GM19328 (cell line): ENCODE data around the gene AIFM3.
"Not testable (repeated sequence)": the region's sequence is repeated elsewhere in the genome, so short reads cannot be mapped to it uniquely, and the experiment has no call there.

ENCODE experiments used
- ATAC-seq: cut with Tn5 transposase; IDR thresholded peaks from one replicate; pipeline ENCODE4 v1.9.1; 2021; ENCODE audit warnings: mild to moderate bottlenecking, moderate library complexity; ENCODE audit not compliant: unreplicated experiment

AIFM3 gene, protein sequence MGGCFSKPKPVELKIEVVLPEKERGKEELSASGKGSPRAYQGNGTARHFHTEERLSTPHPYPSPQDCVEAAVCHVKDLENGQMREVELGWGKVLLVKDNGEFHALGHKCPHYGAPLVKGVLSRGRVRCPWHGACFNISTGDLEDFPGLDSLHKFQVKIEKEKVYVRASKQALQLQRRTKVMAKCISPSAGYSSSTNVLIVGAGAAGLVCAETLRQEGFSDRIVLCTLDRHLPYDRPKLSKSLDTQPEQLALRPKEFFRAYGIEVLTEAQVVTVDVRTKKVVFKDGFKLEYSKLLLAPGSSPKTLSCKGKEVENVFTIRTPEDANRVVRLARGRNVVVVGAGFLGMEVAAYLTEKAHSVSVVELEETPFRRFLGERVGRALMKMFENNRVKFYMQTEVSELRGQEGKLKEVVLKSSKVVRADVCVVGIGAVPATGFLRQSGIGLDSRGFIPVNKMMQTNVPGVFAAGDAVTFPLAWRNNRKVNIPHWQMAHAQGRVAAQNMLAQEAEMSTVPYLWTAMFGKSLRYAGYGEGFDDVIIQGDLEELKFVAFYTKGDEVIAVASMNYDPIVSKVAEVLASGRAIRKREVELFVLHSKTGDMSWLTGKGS

DNA sequence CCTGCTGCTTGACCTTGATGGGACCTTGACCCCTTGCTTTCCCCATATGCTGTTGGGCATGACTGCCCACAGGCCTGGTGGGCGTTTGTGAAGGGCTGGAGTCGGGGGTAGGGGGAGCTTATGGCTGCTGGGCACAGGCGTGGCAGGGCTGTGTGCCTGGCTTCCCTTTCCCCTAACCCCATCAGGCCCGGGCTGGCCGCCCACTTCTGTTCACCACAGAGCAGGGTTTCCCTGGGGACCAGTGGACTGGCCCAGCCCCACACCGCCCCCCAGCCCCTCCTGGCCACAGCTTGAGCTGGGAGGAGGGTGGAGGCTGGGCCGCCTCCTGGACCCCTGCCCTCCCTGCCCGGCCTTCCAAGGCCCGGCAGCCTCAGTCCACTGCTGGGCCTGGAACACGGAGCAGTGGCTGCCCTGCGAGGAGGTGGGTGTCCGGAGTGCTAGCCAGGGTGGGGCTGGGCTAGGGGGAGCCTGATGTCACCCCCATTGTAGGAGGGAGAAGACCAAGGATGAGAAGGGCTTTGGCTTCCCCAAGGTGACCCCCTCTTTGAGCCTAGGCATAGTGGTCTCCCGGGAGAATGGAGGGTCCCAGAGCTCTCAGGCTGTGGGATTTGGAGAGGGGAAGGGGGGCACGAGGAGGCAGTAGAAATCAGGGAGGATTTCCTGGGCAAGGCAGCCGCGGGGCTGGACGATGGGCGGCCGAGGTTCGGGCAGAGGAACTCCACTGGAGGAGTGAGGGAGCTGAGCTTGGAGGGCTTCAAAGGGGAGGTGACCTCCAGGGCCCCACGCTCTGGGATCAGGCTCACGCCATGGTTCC lies at the start of gene AIFM3:
TSS of gene AIFM3 (plus strand) at position 373 of the 814 bp plus-strand sequence. CDS start 690 bp downstream, outside the sequence.
- no peak for ATAC-seq

DNA sequence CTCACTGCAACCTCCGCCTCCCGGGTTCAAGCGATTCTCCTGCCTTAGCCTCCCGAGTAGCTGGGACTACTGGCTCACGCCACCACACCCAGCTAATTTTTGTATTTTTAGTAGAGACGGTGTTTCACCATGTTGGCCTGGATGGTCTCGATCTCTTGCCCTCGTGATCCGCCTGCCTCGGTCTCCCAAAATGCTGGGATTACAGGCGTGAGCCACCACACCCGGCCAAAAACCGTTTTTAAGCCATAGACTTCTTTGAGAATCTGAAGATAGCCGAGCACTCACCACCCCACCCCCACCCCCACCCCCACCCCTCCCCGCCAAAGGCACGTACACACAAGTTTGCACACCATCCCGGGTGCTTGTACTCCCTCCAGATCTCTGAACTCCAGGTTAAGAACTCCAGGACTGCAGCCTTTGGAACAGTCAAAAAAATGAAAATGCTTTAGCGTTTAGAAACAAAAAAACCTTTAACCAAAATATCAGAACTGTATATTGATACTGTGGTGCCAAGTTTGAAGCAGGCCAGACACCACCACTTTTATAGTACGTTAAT lies 48.3 kb upstream of the AIFM3 start:
- no peak for ATAC-seq

DNA sequence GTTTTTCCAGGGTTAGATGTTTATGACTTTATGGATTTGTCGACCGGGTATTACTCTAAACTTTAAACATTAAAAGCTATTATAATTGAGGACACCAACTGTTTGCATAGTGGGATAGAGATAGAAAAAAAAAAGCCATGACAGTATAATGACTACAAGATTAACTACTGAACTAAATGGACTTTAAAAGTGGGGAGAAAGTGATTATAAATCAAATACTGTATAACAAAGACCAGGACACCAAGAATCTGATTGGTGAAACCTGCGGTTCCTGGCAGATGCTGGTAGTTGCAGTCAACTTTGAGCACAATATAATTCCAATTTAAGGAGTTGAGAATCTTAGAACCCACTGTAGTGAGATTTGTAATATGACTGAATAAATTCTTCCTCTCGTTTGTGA lies 47.3 kb upstream of the AIFM3 start:
- ATAC-seq = no peak

DNA sequence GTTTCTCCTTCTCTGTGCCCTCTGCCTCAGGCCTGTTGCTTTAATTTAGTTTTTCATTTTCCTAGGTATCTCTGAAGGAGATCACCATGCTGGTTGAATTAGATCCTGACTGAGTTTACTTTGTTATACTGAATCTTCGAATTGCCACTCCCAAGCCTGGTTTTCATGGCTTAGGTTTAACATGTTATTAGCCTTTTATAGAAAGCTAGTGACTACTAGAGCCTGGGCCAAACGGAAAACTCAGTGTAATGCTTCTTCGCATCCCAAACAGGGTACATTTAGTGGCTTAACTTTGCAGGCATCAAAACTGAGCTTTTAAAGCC lies 46.2 kb upstream of the AIFM3 start:
- no peak for ATAC-seq

DNA sequence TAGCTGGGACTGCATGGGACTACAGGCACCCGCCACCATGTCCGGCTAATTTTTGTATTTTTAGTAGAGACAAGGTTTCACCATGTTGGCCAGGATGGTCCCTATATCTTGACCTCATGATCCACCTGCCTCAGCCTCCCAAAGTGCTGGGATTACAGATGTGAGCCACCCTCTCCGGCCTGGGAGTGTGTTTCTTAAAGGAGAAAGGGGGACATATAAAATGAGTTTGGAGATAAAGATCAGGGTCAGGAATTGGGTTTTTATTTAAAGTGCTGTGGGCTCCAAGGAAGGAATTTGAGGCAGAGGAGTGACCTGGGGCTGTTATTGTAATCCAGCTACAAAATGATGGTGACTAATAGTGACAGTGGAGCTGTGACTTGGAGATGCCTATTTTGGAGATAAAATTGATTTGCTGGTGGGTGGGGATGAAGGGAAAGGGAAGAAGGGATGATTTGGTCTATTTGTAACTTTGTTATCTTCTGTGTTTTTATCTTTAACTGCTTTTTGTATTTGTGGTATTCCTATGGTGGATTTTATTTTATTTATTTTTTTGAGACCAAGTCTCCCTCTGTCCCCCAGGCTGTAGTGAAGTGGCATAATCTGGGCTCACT lies 44.8 kb upstream of the AIFM3 start:
- ATAC-seq = no peak

DNA sequence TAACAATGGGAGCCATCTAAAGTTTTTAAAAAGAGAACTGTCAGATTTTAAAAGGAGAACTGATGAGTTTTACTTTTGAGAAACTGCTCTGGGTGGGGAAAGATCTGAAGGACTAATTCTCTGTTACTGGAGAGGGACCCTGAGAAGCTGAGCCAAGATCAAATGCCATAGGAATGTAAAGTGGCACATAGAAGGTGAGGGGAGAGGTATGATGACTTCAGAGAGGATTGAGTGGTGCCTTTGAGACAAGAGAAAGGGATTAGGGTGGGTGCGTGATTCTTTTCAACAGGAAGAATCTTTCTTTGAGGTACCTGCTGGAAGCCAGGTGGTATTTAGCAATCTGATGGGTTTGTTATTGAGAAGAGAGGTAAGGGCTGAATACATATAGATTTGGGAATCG lies 40.8 kb upstream of the AIFM3 start:
- no peak for ATAC-seq

DNA sequence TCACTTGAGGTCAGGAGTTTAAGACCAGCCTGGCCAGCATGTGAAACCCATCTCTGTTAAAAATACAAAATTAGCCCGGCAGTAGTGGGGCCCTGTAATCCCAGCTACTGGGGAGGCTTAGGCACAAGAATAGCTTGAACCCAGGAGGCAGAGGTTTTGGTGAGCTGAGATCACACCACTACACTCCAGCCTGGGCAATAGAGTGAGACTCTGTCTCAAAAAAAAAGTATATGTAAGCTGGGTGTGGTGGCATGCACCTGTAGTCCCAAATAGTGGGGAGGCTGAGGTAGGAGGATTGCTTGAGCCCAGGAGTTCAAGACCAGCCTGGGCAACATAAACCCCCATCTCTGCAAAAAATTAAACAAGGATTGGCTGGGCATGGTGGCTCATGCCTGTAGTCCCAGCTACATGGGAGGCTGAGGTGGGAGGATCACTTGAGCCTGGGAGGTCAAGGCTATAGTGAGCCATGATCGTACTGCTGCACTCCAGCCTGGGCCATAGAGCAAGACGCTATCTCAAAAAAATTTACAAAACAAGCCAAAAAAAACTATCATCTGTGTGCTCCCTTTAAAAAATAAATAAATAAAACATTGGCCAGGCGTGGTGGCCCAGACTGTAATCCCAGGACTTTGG lies 39.0 kb upstream of the AIFM3 start:
- ATAC-seq = no peak

DNA sequence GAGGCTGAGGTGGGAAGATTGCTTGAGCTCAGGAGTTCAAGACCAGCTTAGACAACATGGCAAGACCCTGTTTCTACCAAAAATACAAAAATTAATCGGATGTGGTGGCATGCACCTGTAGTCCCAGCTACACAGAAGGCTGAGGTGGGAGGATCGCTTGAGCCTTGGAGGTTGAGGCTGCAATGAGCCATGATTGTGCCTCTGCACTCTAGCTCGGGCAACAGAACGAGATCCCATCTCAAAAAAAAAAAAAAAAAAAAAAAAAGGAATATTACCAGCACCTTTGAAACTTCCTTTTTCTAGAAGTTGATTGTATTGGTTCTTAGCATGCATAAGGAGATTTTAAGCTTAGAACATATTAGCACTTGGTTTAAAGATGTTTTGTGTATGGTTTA lies 38.5 kb upstream of the AIFM3 start:
- ATAC-seq = no peak

DNA sequence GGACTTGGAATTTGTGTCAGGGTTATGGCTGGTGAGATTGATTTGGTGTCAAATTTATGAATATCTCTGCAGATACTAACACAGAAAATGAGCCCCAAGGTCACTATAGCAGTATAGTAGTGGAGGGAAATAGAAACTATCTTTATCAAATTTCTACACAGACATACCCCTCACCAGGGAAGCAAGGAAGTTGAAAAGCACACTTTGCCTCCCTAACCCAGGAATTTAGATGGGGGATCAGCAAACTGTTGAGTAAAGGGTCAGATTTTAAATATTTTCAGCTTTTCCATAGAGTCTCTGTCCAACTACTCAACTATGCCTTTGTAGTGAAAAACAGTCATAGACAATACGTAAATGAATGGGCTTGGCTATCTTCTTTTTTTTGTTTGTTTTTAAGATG lies 37.1 kb upstream of the AIFM3 start:
- ATAC-seq = no peak

DNA sequence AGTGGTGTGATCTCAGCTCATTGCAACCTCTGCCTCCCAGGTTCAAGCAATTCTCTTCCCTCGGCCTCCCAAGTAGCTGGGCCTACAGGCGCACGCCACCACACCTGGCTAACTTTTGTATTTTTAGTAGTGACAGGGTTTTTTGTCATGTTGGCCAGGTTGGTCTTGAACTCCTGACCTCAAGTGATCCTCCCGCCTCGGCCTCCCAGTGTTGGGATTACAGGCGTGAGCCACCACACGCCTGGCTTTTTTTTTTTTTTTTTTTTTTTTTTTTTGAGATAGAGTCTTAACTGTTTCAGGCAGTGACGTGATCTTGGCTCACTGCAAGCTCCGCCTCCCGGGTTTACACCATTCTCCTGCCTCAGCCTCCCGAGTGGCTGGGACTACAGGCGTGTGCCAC lies 36.6 kb upstream of the AIFM3 start:
- not testable (repeated sequence) for ATAC-seq

DNA sequence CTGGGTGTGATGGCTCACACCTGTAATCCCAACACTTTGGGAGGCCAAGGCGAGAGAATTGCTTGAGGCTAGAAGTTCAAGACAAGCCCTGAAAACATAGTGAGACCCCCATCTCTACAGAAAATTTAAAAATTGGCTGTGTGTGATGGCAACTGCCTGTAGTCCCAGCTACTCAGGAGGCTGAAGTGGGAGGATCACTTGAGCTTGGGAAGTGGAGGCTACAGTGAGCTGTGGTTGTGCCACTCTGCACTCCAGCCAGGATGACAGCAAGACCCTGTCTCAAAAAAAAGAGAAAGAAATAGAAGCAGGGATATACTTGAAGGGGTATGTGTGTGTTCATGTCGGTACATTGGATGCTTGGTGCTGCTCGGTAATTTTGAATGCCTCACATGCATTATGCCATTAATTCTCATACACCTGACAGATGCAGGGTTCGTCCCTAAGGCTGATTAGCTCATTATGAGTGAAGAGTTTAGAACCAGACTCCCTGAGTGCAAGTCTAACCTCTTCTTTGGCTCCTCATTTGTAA lies 35.9 kb upstream of the AIFM3 start:
- ATAC-seq = no peak

DNA sequence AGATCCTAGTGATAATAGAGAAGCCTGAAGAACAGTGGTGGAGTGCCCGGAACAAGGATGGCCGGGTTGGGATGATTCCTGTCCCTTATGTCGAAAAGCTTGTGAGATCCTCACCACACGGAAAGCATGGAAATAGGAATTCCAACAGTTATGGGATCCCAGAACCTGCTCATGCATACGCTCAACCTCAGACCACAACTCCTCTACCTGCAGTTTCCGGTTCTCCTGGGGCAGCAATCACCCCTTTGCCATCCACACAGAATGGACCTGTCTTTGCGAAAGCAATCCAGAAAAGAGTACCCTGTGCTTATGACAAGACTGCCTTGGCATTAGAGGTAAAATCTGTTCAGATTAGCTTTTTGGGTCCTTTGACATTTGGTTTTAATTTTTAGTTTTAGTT lies 33.1 kb upstream of the AIFM3 start:
- no peak for ATAC-seq

DNA sequence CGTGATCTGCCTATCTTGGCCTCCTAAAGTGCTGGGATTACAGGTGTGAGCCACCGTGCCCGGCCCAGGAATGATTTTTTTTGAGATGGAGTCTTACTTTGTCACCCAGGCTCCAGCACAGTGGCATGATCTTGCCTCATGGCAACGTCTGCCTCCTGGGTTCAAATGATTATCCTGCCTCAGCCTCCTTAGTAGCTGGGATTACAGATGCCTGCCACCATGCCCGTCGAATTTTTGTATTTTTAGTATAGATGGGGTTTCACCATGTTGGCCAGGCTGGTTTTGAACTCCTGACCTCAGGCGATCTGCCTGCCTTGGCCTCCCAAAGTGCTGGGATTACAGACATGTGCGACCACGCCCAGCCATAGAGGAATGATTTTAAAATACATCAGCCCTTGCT lies 32.0 kb upstream of the AIFM3 start:
- not testable (repeated sequence) for ATAC-seq

DNA sequence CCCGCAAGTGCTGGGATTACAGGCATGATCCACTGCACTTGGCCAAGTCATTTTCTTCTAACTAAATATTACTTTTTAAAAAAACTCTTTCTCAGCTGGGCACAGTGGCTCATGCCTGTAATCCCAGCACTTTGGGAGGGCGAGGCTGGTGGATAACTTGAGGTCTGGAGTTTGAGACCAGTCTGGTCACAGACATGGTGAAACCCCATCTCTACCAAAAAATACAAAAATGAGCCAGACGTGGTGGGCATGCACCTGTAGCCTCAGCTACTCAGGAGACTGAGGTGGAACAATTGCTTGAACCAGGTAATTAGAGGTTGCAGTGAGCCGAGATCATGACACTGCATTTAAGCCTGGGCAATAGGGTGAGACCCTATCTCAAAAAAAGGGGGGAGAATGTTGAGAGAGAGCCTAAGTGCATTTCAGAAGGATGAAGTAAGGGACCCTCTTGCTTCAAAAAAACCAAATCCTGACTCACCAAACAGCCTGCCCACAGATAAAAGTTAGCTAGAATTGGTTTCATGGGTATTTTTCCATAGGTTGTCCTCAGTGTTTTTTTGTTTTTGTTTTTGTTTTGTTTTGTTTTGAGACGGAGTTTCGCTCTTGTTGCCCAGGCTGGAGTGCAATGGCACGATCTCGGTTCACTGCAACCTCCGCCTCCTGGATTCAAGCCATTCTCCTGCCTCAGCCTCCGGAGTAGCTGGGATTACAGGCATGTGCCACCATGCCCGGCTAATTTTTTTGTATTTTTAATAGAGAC lies 31.1 kb upstream of the AIFM3 start:
- not testable (repeated sequence) for ATAC-seq

DNA sequence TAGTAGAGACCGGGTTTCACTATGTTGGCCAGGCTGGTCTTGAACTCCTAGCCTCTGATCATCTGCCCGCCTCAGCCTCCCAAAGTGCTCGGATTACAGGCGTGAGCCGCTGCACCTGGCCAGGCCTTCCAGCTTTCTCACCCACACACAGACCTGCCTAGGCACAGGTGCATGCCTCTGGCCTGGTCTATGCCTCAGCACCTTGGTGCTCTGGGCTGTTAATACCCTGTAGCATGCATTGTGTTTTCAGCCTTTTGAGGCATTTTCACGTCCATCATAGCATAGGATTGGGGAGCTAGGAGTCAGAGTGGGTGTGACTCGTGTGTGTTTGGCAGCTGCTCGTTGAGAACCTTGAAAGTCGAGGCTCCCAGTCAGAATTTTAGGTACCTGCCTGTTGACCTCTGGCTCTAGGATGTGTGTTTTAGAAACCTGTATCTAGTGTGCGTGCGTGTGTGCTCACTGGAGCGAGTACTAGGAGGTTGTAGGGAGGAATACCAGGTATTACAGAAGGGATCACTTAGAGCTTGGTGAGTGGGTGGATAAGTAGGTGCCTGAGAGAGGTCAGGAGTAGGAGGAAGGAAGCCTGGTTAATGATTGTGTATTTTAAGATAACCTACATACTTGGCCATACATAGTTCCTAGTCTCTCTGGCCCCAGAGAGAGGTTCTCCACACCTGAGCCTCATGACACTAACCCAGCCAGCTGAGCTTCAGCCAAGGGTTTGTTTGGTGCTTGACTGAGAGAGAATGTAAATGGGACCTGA lies 29.8 kb upstream of the AIFM3 start:
- ATAC-seq = no peak

DNA sequence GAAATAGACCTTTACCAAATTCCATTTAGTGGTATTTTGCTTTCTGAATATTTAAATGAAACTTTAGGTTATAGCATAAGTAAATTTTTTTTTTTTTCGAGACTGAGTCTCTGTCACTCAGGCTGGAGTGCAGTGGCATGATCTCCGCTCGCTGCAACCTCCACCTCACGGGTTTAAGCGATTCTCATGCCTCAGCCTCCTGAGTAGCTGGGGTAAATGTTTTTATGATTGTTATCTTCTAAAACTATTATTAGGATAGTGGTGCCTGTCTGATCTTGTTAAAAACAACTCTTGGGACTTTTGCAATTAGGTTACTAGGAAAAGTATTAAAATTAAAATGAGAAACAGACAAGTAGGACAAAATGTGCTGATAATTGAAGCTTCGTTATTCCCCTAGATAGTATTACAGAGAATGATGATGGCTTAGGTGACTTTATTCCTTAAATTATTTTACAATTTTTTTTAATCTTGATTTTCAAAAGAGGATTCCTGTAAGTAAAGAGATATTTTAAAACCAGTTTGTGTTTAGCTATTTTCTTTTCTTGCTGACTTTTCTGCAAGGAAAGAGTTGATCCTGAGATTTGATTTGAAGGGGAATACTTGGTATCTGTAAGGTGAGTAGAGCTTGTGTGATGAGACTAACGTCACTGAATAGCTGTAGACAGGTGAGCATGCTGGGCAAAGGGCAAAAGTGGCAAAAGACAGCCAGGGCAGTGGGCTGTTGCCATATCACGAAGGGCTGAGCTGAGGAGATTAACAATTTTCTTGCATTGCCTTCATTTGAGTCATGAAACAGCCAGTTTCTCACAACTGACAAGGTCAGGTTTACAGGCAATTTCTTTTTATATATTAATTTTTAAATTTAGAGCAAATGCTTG lies 29.0 kb upstream of the AIFM3 start:
- ATAC-seq = no peak

DNA sequence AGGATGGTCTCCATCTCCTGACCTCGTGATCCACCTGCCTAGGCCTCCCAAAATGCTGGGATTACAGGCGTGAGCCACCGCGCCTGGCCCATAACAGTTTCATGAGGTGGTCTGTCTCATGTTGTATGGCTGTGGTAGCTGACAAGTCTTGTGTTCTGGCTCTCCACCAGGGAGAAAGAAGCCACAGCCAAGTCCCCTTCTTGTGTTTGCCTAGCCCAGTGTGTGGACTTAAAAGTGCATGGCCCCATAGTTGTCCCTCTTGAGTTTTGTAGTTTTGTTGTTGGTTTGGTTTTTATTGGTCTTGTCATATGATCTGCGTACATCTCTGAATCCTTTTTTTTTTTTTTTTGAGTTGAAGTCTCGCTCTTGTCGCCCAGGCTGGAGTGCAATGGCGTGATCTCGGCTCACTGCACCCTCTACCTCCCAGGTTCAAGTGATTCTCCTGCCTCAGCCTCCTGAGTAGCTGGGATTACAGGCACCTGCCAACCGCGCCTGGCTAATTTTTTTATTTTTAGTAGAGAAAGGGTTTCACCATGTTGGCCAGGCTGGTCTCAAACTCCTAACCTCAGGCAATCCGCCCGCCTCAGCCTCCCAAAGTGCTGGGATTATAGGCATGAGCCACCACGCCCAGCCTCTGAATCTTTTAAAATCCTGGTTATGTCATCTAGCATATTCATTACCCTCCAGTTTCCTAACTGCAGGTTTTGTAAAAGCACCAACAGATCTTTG lies 27.4 kb upstream of the AIFM3 start:
- ATAC-seq = not testable (repeated sequence)
